Stomach (tissue), 9 donors: ENCODE measurements around the gene HIPK1. TPM values are rescaled to one million over a fixed set of nuclear protein-coding genes. Genes with fewer than 3 reads are reported as not detected.

Experiments used
- DNase-seq, 2 donors: peaks; one replicate each; pipeline versions ENCODE4 v3.0.0 to v3.0.0-alpha.2; 2013 to 2019
- H3K27ac ChIP-seq, 5 donors: fragments of 200-600 bp in 4 of 5; sonication (generic) in 4 of 5; one replicate each; pipeline ENCODE4 v1.5.1; 2013 to 2019; ENCODE audit warnings: mild to moderate bottlenecking in 1 of 5, moderate library complexity in 1 of 5
- H3K27me3 ChIP-seq, 3 donors: fragments of 200-600 bp; sonication (generic); one replicate each; pipeline ENCODE4 v1.5.1; 2017 to 2019; ENCODE audit warnings: mixed run types in 1 of 3
- H3K36me3 ChIP-seq, 4 donors: fragments of 200-600 bp; sonication (generic); 1 replicate in 3 of 4; 2 replicates in 1 of 4; pipeline ENCODE4 v1.5.1; 2016 to 2019
- H3K4me1 ChIP-seq, 4 donors: fragments of 200-600 bp; sonication (generic); one replicate each; pipeline ENCODE4 v1.5.1; 2016 to 2019
- H3K4me3 ChIP-seq, 4 donors: fragments of 200-600 bp; sonication (generic) in 3 of 4; one replicate each; pipeline ENCODE4 v1.5.1; 2016 to 2019; ENCODE audit warnings: mild to moderate bottlenecking in 1 of 4
- H3K9me3 ChIP-seq, 4 donors: fragments of 200-600 bp; sonication (generic); one replicate each; pipeline ENCODE4 v1.5.1; 2016 to 2019
- CTCF ChIP-seq, 7 experiments: fragments of 450-650 bp in 4 of 7; fragments of 200-600 bp in 3 of 7; sonication (generic) in 3 of 7; IDR thresholded peaks; one replicate each; pipeline ENCODE4 v1.5.1; 2016 to 2019; ENCODE audit warnings: antibody characterized with exemption in 7 of 7, control low read depth in 2 of 7, mild to moderate bottlenecking in 1 of 7
- EP300 ChIP-seq: sonication (generic); formaldehyde crosslinking; IDR thresholded peaks from one replicate; pipeline ENCODE4 v1.6.1; 2017; ENCODE audit warnings: antibody characterized with exemption
- POLR2A ChIP-seq, 4 donors: fragments of 450-650 bp; IDR thresholded peaks; one replicate each; pipeline ENCODE4 v1.6.1; 2016; ENCODE audit warnings: antibody characterized with exemption in 4 of 4, control low read depth in 2 of 4, mild to moderate bottlenecking in 1 of 4, moderate library complexity in 1 of 4
- POLR2AphosphoS5 ChIP-seq, 3 donors: sonication (generic); formaldehyde crosslinking; IDR thresholded peaks; one replicate each; pipeline ENCODE4 v1.6.1; 2016; ENCODE audit warnings: antibody characterized with exemption in 3 of 3
- WGBS, 5 donors: extraction: QIAGEN DNeasy Blood & Tissue Kit in 3 of 5; methylation state at CpG; one replicate each; pipeline versions ENCODE4 v1.1.5 to v1.1.7; 2013 to 2018; 5-methylcytosine and 5-hydroxymethylcytosine counted together
- intact Hi-C: fragments of 100-400 bp; cut with DNase I; formaldehyde crosslinking; loops from one replicate; pipeline ENCODE4 v1.15.1; 2023; ENCODE audit warnings: low total_unique reads
- polyA plus RNA-seq, 3 donors: library from polyadenylated mRNA; stranded (reverse); fragments of 200-250 nt; gene quantifications; one replicate each; pipeline ENCODE4 v1.2.3, GENCODE V29; 2013
- total RNA-seq, 5 donors: library from RNA; depleted of rRNA; stranded (reverse); fragments of >200 nt; gene quantifications; one replicate each; pipeline versions ENCODE4 v1.1.0 to v1.2.3, GENCODE V29; 2014 to 2016
- donor health status: healthy with polysubstance abuse.
- donor health status: Bipolar disorder and iron deficiency.
- donor health status: healthy.

HIPK1 gene
- total and polyA plus RNA-seq, 8 donors: 8.7 to 70.3 (median 28.3) TPM

DNA sequence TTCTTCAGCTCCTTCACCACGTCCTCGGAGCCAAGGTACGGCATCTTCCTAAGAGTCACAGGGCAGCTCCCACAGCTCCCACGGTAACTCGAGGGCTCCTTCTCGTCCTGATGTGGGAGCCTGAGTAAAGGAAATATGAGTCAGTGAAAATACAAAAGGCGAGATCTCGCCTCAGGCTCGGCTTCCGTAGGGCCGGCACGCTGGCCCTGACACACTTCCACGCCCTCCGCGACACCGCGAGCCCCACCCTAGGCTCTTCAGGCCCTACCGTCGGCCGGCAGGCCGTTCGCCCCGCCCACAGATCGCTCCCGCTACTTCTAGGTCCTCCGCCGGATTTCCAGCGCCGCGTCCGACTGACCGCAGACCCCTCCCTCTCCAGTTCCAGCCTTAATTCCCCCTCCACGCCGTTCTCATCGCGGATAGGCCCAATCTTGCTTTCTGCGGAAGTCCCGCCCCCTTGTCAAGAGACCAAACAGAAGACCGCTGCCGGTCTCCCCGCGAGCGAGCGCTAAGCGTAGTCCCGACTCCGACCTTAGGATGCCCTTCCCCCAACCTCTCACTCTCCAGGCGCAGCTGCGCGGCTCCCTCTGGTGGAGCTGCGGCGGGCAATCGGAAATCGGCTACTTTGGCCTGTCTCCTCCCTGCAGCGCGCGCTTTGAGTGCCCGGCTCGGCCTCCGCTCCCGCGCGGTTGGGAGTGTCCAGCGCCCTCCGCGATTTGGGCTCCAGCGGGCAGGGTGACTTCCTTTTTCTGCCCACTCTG is 24.3 kb upstream of the HIPK1 start, which contains the start of the genes AP4B1 and DCLRE1B:
Gene AP4B1 (minus strand): TSS at position 126 of the 761 bp plus-strand sequence. CDS start 82 bp downstream, at position 44.
Gene DCLRE1B (plus strand): TSS at position 653 of the 761 bp plus-strand sequence. CDS start 261 bp downstream, outside the sequence.
- Histone ChIP-seq H3K27ac (peak within 1 kb of the TSS; percentile 87 to 97 (median 93)), H3K4me3 (peak within 1 kb of the TSS; percentile 73 to 90 (median 86)), H3K36me3 (peaks cover 9 to 53% (median 46%) of the 10 kb centered on the region in 4 donors), H3K9me3 (no peaks in the 10 kb centered on the region), H3K27me3 (no peaks in the 10 kb centered on the region), H3K4me1 (peaks cover 8 to 50% (median 35%) of the 10 kb centered on the region in 4 donors)
- 0 to 1% (median 0%) methylated on average over 57 to 67 of the region's 67 CpGs for WGBS, 5 donors
- intact Hi-C loops: loop anchor here (10.0 kb wide), 1 partner anchor 70 kb away; no protein-coding TSS in a partner anchor
- DNase-seq: peak; percentile 98 to 100
- TF ChIP-seq CTCF (IDR thresholded peaks at IDR 0.05): peak in 5 of 7 experiments; percentile 50 to 96 (median 83)
- TF ChIP-seq POLR2AphosphoS5 (IDR thresholded peaks at IDR 0.05): peak; percentile 73 to 91 (median 91)
- no peak for TF ChIP-seq EP300
- peak in 1 of 4 donors; percentile 55 for TF ChIP-seq POLR2A (IDR thresholded peaks at IDR 0.05)

DNA sequence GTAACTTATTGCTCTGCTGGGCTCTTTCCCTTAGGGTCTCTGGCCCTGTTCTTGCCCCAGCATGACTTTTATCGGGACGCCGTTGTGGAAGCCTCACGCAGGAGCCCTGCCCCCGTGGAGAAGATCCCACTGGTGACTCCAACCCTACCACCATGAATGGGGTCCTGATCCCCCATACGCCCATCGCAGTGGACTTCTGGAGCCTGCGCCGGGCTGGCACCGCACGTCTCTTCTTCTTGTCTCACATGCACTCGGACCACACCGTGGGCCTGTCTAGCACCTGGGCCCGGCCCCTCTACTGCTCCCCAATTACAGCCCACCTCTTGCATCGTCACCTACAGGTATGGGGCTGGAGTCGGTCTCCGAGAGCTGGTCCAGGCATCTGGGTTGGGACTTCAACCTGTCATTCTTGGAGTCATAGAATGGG is 23.7 kb upstream of the HIPK1 start:
- intact Hi-C loops: loop anchor here (10.0 kb wide), 1 partner anchor 71 kb away; no protein-coding TSS in a partner anchor
- WGBS, 5 donors: 0 to 1% (median 1%) methylated on average over 13 to 17 of the region's 17 CpGs
- DNase-seq: peak in 1 of 2 donors; percentile 29
- H3K4me1 ChIP-seq: peaks cover 8 to 49% (median 35%) of the 10 kb centered on the region in 4 donors
- peak overlapping the region; percentile 81 to 97 (median 91) for H3K27ac ChIP-seq
- peaks cover 4 to 53% (median 46%) of the 10 kb centered on the region in 4 donors for H3K36me3 ChIP-seq
- peak overlapping the region; percentile 73 to 90 (median 86) for H3K4me3 ChIP-seq
- TF ChIP-seq POLR2A (IDR thresholded peaks at IDR 0.05) (no peak), POLR2AphosphoS5 (IDR thresholded peaks at IDR 0.05) (no peak), CTCF (IDR thresholded peaks at IDR 0.05) (peak in 1 of 7 experiments; percentile 0), EP300 (no peak)
- no peaks in the 10 kb centered on the region for H3K9me3 ChIP-seq
- H3K27me3 ChIP-seq: no peaks in the 10 kb centered on the region

- Histone ChIP-seq H3K36me3 (peaks cover 6 to 45% (median 43%) of the 10 kb centered on the region in 4 donors), H3K4me3 (no peak overlapping the region), H3K27ac (peak overlapping the region; percentile 13 to 59 (median 38)), H3K9me3 (no peaks in the 10 kb centered on the region), H3K4me1 (peaks cover 0 to 13% (median 5%) of the 10 kb centered on the region in 4 donors), H3K27me3 (no peaks in the 10 kb centered on the region)
- peak in 1 of 2 donors; percentile 75 for DNase-seq
- 34 to 63% (median 59%) methylated on average over 6 of the region's 6 CpGs for WGBS, 5 donors
- intact Hi-C loops: no loop called here
- no peak for TF ChIP-seq CTCF (IDR thresholded peaks at IDR 0.05)
- TF ChIP-seq POLR2AphosphoS5 (IDR thresholded peaks at IDR 0.05): no peak
- no peak for TF ChIP-seq POLR2A (IDR thresholded peaks at IDR 0.05)
- no peak for TF ChIP-seq EP300
Observed at GRCh38 chr1:113912594-113913311, 16.4 kb upstream of the HIPK1 start.

DNA sequence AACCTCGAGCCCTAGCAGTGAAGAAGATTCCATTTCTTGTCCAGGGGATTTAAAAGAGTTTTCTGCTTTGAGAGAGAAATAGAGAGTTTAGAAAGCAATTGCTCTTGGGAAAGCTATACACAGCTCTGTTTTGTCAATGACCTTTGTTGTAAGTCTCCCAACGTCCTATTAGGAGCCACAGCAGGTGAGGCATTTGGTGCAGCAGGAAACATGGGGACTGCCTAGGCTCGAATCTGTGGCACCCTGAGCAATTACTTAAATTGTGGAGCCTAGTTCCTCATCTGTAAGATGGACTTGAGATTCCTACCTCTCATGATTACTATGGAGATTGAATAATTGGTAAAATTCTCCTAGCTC is 15.8 kb upstream of the HIPK1 start:
- Histone ChIP-seq H3K36me3 (peaks cover 6 to 40% (median 38%) of the 10 kb centered on the region in 4 donors), H3K27ac (peak overlapping the region in 4 of 5 donors; percentile 31 to 59 (median 41)), H3K4me1 (peaks cover 0 to 13% (median 5%) of the 10 kb centered on the region in 4 donors), H3K9me3 (no peaks in the 10 kb centered on the region), H3K27me3 (no peaks in the 10 kb centered on the region), H3K4me3 (no peak overlapping the region)
- TF ChIP-seq POLR2A (IDR thresholded peaks at IDR 0.05): no peak
- no peak for TF ChIP-seq CTCF (IDR thresholded peaks at IDR 0.05)
- no peak for TF ChIP-seq POLR2AphosphoS5 (IDR thresholded peaks at IDR 0.05)
- TF ChIP-seq EP300: no peak
- 50 to 65% (median 58%) methylated on average over 3 of the region's 3 CpGs for WGBS, 5 donors
- no peak for DNase-seq
- intact Hi-C loops: no loop called here
